HFF-Myc (cell line): ENCODE measurements around the gene EMC1.
"Not testable (repeated sequence)": the region's sequence is repeated elsewhere in the genome, so short reads cannot be mapped to it uniquely, and the experiment has no call there.

ENCODE experiments used
- DNase-seq: peaks from one replicate; pipeline ENCODE4 v3.0.0-alpha.2; 2011; ENCODE audit warnings: low read depth; ENCODE audit errors: extremely low read depth
- H3K4me3 ChIP-seq: replicated peaks from 2 replicates; pipeline ENCODE4 v1.5.1; 2011; ENCODE audit warnings: low read depth, mild to moderate bottlenecking, control low read depth, low read length
- TF ChIP-seq, protein P1 (sequence below): IDR thresholded peaks from 2 replicates; pipeline ENCODE4 v1.5.1; 2012; ENCODE audit warnings: mild to moderate bottlenecking, low read depth, low read length, control low read depth; ENCODE audit errors: missing control alignments

The EMC1 gene

DNA sequence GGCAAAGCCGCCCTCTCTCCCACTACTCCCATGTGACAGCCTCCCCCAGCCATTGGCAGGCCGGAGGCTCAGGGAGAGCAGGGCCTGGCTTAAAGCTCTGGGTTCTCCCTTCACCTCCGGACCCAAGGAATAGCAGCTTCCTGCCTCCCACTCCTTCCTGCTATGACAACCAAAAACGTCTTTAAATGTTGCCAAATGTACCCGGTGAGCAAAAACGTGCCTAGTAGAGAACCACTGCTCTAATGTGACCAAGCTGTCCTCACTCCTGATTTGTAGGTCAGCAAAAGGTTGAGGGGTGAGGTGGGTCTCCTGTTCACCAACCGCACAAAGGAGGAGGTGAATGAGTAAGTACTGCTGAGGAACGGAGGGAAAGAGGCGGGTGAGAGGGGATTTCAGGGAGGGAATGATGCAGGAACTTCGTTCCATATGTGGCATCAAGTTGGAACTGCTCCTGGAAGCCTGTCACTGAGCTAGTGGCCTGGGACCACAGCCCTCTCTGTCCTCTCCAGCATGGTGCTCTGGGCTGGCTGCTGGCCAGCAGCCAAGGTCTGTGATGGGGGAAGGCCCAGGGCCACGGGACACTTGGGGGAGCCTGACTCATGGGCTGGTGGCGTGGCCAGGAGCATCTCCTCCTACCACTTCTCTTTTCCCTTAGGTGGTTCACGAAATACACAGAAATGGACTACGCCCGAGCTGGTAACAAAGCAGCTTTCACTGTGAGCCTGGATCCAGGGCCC is 6.0 kb upstream of the EMC1 start:
- H3K4me3 ChIP-seq = no peak overlapping the region
- TF ChIP-seq, protein P1, sequence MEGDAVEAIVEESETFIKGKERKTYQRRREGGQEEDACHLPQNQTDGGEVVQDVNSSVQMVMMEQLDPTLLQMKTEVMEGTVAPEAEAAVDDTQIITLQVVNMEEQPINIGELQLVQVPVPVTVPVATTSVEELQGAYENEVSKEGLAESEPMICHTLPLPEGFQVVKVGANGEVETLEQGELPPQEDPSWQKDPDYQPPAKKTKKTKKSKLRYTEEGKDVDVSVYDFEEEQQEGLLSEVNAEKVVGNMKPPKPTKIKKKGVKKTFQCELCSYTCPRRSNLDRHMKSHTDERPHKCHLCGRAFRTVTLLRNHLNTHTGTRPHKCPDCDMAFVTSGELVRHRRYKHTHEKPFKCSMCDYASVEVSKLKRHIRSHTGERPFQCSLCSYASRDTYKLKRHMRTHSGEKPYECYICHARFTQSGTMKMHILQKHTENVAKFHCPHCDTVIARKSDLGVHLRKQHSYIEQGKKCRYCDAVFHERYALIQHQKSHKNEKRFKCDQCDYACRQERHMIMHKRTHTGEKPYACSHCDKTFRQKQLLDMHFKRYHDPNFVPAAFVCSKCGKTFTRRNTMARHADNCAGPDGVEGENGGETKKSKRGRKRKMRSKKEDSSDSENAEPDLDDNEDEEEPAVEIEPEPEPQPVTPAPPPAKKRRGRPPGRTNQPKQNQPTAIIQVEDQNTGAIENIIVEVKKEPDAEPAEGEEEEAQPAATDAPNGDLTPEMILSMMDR = no peak
- DNase-seq = no peak

DNA sequence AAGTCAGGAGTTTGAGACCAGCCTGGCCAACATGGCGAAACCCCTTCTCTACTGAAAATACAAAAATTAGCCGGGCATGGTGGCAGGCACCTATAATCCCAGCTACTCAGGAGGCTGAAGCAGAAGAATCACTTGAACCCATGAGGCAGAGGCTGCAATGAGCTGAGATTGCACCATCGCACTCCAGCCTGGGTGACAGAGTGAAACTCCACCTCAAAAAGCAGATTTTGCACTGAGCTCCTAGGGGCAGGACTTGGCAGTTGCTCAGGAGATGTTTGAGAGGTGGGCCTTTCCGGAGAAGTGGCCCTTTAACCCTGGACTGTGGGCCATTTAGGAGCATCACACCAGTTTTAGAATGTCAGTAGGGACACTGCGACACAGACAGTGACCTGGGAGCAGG is 5.0 kb upstream of the EMC1 start:
- DNase-seq, H3K4me3 ChIP-seq: not testable (repeated sequence)

DNA sequence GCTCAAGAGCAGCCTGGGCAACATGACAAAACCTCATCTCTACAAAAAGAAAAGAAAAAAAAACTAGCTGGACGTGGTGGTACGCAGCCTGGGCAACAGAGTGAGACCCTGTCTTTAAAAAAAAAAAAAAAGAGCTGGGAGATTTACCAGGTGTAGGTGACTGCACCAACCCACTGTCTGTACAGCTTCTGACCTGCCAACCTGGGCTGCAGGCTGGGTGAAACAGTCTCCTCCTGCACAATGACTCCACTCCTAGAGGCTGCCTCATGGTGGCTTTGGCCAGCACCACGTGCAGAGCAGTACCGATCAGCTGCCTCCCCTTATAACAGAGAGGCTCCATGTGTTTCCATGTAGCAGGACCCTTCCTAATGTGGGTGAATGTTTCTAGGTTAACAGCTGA is 4.0 kb upstream of the EMC1 start:
- TF ChIP-seq, protein P1 = no peak
- H3K4me3 ChIP-seq = no peak overlapping the region
- DNase-seq = no peak

DNA sequence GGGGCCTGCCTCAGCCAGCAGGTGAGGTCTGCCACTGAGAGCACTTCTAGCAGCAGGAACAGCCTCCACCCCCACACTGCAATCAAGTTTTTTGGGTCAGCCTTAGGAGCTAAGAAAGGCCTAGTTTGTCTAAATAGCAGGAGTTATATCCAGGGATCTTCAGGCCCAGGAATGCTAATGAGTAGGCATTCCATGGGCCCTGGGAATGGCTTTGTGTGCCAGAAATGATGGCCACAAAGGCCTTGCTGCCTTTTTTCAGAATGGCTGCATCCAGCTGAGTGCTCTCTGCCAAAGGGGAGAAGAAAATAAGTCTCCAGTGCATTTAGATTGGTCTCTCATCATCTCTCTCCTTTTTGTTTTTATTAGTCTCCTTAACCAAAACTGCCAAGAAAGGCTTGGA is 3.1 kb upstream of the EMC1 start:
- H3K4me3 ChIP-seq = peak overlapping the region; percentile 77; the same call in 1 of the 2 replicates
- TF ChIP-seq, protein P1 = no peak
- DNase-seq = no peak

DNA sequence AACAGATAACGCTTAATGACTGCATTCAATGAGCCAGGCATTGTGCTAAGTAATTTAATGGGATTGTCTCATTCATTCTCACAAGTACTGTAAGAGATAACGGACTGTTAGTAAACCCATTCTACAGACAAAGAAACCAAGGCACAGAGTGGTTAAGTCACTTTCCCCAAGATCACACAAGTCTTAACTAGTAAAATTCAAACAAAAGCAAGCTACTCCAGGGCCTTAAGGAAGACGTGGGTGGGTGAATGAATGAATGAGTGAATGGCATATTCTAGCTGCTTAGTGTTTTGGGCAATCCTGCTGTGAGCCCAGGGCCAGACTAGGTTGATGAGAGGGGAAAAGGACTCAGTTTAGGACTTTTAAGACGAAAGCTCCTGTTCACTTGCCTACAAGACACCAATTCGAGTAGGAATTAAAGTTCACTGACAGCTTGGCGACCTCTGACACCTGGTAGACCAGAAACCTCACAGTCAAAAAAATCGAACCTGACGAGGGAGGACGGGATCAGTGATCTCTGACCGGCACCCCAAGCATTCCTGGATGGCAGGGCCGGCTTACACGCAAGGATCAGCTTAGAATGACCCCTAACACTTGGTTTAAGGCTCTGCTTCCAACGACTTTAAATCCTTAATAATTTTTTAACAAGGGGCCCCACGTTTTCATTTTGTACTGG is 557 bp downstream of the EMC1 start:
- H3K4me3 ChIP-seq = peak overlapping the region; percentile 77
- no peak for DNase-seq
- TF ChIP-seq, protein P1 = no peak

DNA sequence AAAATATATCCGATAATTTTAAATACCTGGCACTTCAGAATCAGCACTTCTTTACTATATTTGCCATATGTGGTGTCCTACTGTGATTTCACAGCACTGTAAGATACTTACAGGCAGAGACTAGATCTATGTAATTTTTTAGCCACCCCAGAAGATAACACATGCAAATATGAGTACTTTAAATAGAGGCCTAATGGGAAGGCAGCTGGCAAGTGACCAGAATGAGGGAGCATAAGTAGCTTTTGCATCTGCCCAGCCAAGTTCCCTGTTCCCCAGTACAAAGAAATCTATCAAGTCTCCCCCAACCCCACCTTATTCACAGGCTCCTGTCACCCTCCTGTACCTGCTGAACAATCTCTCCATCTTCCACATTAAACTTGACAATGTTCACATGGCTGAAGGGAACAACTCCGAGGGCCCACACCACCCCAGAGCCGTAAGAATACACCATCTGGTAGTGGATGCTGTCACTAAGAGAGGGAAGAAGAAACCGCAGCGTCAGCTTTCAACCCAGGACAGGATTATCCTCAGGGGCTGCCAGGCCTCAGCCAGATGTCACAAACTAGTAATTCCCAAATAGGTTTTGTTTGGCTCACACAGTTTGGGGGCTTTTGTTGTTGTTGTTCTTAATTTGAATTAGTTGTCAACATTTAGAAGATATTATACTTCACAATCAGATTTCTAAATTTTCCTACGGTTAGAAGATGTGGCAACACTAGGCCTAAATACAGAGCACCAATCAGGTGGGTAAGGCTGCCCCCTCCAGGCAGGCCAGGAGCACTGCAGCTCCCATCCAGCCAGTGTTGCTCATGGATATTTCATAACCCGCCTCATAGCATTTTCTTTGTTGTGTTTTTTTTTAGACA is 10.4 kb downstream of the EMC1 start:
- TF ChIP-seq, protein P1 = peak; percentile 92

DNA sequence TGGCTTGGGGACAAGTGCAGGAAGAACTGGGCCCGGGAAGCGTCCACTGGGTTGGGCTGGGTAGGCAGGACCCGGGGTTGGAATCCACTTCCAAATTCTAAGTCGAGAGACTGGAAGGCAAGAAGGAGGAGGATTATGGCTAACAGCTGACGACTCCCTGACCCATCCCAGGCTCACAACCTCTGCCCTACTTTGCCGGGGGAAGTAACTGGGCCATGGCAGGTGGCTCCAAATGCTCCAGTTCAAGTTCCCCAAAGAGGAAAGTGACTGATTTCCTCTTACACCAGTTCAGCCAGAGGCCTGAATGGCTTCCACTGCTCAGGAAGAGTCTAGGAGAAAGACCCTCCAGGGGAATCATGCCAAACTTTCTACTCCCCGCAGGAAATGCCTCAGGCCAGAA is 11.4 kb downstream of the EMC1 start:
- no peak for DNase-seq
- TF ChIP-seq, protein P1 = no peak
- H3K4me3 ChIP-seq = no peak overlapping the region

More for the DNA sequence above, 10.4 kb downstream of the EMC1 start:
- H3K4me3 ChIP-seq = no peak overlapping the region
- DNase-seq = no peak
